GM18508 (cell line): ENCODE data around the gene POLR2B.
A peak's percentile ranks its signal among the peaks of the same experiment; 100 is the strongest.
"Not testable (repeated sequence)": the region's sequence is repeated elsewhere in the genome, so short reads cannot be mapped to it uniquely, and the experiment has no call there.

Source experiments
- ATAC-seq: cut with Tn5 transposase; IDR thresholded peaks from one replicate; pipeline ENCODE4 v1.9.1; 2021; ENCODE audit warnings: moderate number of reproducible peaks; ENCODE audit not compliant: insufficient read depth, unreplicated experiment

The POLR2B gene

DNA sequence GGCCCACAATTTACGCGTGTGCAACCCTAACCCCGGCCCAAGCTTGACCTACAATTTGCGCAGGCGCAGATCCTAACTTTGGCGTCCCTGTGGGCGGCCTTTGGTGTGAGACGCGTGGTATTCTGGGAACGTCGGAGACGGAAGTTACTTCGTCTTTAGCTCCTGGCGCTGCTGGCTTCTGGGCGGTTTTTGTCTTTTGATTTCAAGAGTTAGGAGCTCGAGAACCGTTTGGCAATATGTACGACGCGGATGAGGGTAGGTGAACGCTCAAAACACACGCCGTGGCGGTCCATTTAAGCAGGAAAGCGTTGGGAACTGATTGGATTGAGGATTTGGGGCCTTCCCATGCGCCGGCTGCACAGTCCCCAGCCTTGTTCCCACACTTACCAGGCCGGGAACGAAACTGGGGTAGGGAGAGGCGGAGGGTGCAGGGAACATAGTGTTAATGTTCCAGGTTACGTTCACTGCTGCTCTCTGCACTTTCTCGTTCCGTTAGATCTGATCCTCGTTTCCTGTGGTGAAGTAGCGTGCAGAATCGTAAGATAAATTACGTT lies at the start of gene POLR2B:
POLR2B (plus strand) TSS at position 147 of the 554 bp plus-strand sequence; CDS start at position 237, 90 bp downstream.
- ATAC-seq = peak; percentile 31

DNA sequence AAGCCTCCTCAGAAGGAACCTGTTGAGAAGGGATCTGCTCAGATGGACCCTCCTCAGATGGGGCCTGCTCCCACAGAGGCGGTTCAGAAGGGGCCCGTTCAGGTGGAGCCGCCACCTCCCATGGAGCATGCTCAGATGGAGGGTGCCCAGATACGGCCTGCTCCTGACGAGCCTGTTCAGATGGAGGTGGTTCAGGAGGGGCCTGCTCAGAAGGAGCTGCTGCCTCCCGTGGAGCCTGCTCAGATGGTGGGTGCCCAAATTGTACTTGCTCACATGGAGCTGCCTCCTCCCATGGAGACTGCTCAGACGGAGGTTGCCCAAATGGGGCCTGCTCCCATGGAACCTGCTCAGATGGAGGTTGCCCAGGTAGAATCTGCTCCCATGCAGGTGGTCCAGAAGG lies 48.1 kb upstream of the POLR2B start:
- ATAC-seq = no peak

DNA sequence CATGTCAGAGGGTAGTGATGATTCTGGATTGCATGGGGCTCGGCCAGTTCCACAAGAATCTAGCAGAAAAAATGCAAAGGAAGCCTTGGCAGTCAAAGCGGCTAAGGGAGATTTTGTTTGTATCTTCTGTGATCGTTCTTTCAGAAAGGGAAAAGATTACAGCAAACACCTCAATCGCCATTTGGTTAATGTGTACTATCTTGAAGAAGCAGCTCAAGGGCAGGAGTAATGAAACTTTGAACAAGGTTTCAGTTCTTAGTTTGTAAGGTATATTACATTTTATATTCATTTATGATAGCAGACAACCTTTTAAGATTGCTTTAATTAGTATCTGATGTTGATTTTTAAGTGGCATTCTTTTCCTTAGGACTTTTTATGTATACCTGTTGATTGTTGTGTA lies 46.8 kb upstream of the POLR2B start:
- peak; percentile 50 for ATAC-seq

DNA sequence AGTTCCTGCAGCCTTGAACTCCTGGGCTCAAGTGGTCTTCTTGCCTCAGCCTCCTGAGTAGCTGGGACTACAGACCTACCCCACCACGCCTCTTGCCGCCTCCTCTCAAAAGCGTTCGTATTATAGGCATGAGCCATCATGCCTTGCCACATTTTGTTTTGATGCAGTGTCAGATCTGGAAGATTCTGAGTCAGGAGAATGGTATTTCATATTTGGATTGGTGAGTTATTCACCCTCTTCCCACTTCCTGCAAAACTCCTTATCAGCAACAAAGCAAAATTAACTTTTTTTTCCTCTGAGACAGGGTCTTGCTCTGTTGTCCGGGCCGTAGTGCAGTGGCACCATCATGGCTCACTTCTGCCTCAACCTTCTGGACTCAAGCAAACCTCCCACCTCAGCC lies 41.4 kb upstream of the POLR2B start:
- ATAC-seq = no peak

DNA sequence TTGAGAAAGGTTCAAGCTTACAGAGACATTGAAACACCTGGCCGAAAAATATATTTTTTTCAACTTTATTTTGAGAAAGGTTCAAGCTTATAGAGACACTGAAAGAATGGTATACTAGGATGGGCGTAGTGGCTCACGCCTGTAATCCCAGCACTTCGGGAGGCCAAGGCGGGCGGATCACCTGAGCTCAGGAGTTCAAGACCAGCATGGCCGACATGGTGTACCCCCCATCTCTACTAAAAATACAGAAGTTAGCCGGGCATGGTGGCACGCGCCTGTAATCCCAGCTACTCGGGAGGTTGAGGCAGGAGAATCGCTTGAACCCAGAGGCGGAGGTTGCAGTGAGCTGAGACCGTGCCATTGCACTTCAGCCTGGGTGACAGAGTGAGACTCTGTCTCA lies 38.9 kb upstream of the POLR2B start:
- not testable (repeated sequence) for ATAC-seq

DNA sequence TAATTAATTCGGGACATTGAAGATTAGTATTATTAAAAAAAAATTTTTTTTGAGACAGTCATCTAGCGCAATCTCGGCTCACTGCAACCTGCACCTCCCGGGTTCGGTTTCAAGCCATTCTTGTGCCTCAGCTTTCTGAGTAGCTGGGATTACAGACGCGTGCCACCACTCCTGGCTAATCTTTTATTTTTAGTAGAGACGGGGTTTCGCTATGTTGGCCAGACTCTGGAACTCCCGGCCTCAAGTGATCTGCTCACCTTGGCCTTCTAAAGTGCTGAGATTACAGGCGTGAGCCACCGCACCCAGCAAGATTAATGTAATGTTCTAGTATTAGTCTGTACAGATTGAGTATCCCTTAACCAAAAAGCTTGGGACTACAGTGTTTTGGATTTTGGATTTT lies 38.3 kb upstream of the POLR2B start:
- no peak for ATAC-seq

DNA sequence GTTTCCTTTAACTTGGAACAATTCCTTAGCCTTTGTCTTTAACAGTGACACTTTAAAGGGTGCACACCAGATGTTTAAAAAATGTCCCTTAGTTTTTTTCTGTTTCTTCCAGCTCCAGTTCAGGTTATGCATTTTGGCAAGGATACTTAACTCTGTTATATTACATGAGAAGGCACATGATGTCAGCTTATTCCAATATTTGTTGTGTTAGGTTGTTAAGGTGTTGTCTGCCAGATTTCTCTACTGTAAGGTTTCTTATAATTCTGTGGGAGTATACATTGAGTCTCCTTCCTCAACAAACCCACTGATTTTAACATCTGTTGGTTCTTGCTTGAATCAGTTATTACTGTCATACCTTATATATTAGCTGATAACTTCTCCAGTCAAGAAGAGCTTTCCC lies 37.7 kb upstream of the POLR2B start:
- no peak for ATAC-seq

DNA sequence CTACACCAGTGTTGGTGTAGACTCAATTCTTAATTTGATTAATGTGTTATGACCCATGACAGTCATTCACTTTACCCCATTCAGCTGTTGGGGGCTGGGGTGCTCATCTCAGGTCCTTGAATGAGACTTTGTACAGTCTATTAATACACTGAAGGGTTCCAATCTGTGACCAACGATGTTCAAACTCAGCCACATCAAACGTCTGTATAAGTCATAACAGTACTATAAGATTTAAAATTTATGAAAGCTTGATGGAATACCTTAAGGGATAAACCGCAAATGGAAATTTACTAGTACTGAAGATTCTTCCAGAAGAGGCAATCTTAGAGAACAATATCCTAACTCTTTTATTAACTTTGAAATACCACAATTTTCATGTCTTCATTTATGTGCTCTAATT lies 37.3 kb upstream of the POLR2B start:
- ATAC-seq = no peak

DNA sequence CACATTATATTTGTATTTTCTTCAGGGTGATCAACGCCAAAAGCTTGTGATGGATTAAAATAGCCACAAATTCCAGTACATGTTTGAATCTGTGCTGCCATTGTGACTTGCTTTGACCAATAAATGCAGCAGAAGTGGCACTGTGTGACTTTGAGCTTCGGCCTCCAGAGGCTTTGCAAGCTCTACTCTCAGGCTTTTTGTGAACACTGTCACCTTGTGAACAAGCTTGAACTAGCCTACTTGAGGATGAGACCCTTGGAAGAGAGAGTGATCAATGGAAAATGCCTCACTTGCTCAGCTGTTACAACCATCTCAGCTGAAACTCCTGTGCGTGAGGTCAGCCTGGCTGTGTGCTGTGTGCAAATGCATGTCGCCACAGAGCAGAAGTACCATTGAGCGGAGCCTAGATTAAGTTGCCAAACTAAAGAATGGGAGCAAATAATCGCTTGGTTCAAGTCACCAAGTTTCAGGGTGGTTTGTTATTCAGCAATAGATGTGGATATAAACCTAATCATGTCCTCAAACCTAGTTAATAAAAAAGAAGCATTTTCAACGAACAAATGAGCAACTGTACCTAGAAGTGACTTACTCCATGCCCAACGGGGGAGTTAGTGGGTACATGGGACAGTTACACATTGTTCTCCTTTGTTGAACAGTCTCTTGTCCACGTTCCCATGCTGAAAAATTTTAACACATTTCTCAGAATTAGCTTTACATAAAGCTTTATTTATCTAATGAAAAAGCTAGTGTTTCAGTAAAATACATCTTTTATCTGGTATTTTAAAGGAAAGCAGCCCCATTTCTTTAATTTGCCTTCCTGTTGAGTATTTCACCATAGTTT lies 24.8 kb upstream of the POLR2B start:
- ATAC-seq = no peak

DNA sequence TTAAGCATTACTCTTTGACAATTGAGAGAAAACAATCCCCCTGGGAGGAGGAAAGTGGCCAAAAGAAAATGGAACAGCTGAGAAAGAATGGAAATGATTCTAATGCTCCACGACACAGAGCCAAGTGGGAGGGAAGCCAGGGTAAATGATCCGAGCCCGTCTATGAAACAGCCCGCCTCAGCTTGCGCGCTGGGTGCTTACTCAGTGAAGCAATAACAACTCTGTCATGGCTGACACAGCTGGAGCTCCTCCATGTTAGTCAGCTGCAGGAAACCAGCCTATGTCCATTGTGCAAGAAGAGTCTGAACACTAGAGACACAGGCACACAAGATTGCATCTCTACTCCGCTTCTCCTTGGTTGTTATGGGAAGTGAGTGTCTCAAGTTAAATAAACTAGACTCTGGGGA lies 20.6 kb upstream of the POLR2B start:
- no peak for ATAC-seq

DNA sequence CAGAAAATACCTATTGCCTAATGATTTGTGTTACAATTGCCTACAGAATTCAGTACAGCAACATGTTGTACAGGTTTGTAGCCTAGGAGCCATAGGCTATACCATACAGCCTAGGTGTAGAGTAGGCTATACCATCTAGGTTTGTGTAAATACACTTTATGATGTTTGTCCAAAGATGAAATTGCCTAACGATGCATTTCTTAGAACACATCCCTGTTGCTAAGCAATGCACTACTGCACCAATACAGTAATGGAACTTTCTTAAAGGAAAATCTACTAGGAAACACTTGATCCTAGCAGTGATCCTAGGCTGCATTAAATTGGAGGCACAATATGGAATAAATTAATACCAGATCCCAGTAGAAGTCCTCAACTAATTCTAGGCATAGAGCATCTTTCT lies 19.6 kb upstream of the POLR2B start:
- no peak for ATAC-seq

DNA sequence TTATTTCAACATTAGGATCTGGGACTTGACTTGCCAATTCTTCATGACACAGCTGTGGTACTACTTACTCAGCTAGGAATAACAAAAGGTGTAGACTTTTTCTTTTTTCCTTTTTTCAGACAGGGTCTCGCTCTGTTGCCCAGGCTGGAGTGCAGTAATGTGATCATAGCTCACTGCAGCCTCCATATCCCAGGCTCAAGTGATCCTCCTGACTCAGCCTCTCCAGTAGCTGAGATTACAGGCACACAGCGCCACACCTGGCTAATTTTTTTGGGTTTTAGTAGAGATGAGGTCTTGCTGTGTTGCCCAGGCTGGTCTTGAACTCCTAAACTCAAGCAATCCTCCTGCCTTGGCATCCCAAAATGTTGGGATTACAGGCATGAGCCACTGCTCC lies 17.6 kb upstream of the POLR2B start:
- ATAC-seq = no peak

DNA sequence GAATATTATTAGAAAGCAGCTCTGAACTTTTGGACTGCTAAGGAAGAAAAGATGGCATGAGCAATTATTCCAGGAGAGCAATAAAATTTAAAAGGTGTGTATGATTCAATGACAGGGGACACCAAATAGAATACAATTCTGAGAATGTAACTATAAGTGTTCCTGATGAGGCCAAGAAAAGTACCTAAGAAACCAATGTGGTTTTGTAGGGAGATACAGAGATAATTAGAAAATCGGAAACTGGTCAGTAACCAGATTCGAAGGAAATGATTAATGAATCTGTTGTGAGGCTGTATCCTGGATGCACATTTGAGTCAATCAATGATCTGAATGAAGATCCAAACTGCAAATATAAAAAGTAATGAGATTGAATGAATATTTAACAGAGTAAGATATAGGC lies 7.3 kb upstream of the POLR2B start:
- no peak for ATAC-seq

DNA sequence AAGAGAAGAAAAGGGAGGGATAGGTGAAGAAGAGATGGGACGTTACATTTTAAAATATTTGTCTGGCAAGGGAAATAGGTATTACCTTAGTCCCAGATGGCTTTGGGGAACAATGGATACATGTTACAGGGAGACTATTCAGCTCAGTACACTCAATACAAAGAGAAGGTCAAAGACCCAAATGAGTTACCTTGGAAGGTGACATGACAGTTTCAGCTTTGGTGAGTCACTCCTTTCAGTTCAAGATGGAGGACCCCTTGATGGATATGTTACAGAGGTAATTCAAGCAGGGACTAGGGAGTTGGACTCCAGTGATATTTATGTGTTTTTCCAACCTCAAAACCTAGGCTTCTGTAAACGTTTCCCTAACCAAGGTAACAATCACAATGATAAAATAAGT lies 6.3 kb upstream of the POLR2B start:
- ATAC-seq = no peak

DNA sequence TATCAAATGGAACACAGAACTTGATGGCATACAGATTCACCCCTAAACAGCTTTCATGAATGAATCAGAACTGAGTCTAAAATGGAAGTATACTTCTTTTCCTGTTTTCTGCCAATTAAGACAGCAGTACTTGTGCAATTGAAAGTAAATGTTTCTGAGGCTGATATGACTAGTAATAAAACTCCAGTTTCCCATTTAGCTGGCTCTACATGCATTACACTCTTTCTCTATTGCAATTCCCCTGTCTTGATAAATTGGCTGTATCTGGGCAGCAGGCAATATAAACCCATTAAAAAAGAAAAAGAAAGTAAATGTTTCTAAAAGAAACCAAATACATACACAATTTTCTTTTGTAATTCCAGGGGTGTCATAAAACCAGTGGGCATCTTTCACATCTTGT lies 5.9 kb upstream of the POLR2B start:
- ATAC-seq = no peak

DNA sequence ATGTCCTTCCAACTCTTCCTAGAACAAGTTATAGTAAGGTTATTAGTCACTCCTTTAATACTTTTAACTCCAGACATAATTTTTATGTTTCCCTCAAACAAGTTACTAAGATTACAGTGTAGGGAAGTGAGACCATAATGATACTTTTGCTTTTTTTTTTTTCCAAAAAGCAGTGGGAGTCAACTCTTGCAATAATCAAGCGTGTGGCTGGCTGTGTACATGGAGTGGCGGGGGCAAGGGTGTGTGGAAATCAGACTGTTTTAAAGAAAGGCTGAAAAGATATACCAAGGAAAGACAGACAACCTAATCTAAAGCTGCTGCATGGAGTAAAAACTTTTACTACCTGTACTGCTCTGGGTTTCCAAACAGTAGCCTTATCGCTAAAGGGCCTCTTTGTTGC lies 5.4 kb upstream of the POLR2B start:
- no peak for ATAC-seq

DNA sequence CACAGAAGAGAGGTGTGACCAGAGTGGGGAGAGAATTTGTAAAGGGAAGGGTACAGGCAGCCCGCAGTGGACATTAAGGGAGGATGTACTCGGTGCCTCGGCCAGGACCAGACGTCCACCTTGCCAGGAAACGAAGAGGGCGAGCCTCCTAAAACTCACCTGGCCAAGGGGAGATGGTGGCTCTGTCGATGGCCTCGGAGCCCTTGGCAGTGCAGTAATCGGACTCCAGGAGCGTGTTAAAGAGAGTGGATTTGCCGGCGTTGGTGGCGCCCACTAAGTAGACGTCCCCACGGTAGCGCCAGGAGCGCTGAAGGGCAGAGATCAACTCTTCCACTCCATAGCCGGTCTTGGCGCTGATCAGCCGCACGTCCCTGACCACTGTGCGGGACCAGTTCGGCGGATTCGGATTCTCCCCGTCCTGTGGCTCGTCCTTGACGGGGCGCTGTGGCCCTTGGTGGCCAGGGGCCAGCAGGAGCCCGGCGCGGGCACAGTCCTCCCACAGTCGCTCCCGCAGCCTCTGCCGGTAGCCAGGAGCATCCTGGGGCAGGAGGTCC lies 2.3 kb upstream of the POLR2B start:
- no peak for ATAC-seq

DNA sequence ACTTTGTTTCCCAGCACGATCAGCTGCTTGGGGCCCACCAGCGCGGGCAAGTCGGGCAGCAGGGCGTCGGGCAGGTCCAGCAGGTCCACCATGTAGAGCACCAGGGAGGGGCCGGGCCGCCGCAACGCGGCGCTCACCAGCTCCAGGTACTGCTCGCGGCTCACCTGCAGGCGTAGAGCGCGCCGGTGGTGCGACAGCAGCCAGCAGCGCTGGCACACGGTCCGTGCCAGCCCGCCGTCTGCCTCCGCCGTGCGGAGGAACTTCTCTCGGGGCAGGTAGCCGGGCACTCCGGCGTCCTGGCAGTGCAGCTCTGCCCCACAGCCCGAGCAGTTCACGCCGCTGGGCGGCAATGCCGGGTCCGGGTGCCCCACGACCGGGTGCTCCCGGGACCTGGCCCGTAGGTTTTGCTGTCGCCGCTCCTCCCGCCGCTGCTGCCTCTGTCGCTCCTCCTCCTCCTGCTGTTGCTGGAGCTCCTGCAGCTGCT lies 1.8 kb upstream of the POLR2B start:
- no peak for ATAC-seq

DNA sequence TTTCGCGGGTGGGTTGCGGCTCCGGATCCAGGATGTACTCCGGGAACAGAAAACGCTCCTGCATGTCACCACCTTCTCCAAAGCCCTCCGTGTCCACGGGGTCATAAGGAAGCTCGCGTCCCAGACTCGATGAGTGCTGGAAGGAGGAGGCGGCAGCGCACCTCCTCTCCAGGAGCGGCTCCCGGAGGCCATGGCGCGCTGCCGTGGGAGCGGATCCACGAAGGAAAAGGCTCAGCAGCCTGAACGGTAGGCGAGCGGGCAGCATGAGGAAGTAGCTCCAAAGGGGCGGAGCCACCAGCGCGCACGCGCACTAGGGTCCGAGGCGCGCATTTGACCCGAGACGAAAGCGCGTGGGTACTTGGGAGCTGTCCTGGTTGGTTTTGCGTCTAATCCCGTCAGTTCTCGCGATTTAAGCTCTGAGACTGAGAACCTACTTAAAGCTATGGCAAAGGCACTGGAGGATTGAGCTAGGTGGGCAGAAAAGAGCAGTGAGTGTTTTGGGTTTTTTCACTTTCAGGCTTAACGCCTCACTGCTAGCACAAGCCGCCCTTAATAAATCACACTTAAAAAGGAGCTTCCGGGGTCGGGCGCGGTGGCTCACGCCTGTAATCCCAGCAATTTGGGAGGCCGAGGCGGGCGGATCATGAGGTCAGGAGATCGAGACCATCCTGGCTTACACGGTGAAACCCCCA lies 1.2 kb upstream of the POLR2B start, which contains the start of gene NOA1:
NOA1 (minus strand) TSS at position 286 of the 692 bp plus-strand sequence; CDS start at position 265, 21 bp downstream.
- ATAC-seq = peak; percentile 86

DNA sequence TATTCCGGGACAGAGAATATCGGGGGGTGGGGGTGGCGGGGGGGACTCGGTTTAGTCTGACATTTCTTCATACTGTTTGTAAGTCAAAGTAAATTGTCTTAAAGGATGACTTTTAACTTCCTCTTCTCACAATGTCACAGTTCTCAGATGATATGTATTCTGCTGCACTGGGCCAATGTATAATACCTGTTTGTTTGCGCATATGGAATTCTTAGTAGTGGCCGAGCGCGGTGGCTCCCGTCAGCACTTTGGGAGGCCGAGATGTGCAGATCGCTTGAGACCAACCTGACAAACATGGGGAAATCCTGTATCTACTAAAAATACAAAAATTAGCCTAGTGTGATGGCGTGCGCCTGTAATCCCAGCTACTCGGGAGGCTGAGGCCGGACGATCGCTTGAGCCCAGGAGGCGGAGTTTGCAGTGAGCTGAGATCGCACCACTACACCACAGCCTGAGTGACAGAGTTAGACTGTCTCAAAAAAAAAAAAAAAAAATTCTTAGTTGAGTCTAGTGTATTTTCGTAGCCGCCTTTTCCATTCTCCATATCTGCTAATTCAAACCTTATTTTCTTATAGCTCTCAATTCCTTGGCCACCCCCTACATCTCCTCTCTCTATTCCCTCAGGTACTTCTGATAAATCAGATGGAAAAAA lies 851 bp downstream of the POLR2B start:
- no peak for ATAC-seq
